Transverse colon (tissue), 4 donors: Measurements from ENCODE around the gene UBE2F.
A peak's percentile ranks its signal among the peaks of the same experiment; 100 is the strongest.

Source experiments
- CTCF ChIP-seq, 5 experiments: fragments of 200-600 bp in 3 of 5; fragments of 450-650 bp in 2 of 5; sonication (generic) in 3 of 5; IDR thresholded peaks; 1 replicate in 2 of 5; 2 replicates in 3 of 5; pipeline ENCODE4 v1.5.1; 2016 to 2017; ENCODE audit warnings: antibody characterized with exemption in 5 of 5, inconsistent platforms in 3 of 5, mild to moderate bottlenecking in 2 of 5, moderate library complexity in 1 of 5
- EP300 ChIP-seq: sonication (generic); formaldehyde crosslinking; IDR thresholded peaks from one replicate; pipeline ENCODE4 v1.6.1; 2017; ENCODE audit warnings: antibody characterized with exemption, low read depth
- POLR2AphosphoS5 ChIP-seq, 3 donors: sonication (generic); formaldehyde crosslinking; IDR thresholded peaks; one replicate each; pipeline ENCODE4 v1.6.1; 2016; ENCODE audit warnings: antibody characterized with exemption in 3 of 3

GRCh38 chr2:237932731-237933131 is 34.1 kb upstream of the UBE2F start:
- TF ChIP-seq CTCF (IDR thresholded peaks at IDR 0.05) = no peak
- TF ChIP-seq POLR2AphosphoS5 (IDR thresholded peaks at IDR 0.05) = peak in 1 of 3 donors; percentile 34
- TF ChIP-seq EP300 = no peak
